Liver (tissue), 9 donors: ENCODE measurements around the gene TMEM8B. TPM values are rescaled to one million over a fixed set of nuclear protein-coding genes. Genes with fewer than 3 reads are reported as not detected.

Source experiments
- DNase-seq: peaks from one replicate; pipeline ENCODE4 v3.0.0-alpha.2; 2017; ENCODE audit warnings: low spot score
- H3K27ac ChIP-seq, 2 donors: one replicate each; pipeline ENCODE4 v1.7.0; 2013; ENCODE audit warnings: inconsistent platforms in 2 of 2, low read length in 2 of 2, control low read depth in 1 of 2, low read depth in 1 of 2, mild to moderate bottlenecking in 1 of 2
- H3K27me3 ChIP-seq, 4 donors: one replicate each; pipeline versions ENCODE4 v1.6.1 to v1.7.0; 2013; ENCODE audit warnings: low read length in 3 of 4, inconsistent platforms in 1 of 4, mild to moderate bottlenecking in 1 of 4, moderate library complexity in 1 of 4; ENCODE audit not compliant: control insufficient read depth in 4 of 4, insufficient read depth in 4 of 4
- H3K36me3 ChIP-seq, 4 donors: one replicate each; pipeline versions ENCODE4 v1.6.1 to v1.7.0; 2013; ENCODE audit warnings: low read length in 3 of 4, mild to moderate bottlenecking in 3 of 4, low read depth in 1 of 4, moderate library complexity in 1 of 4; ENCODE audit not compliant: control insufficient read depth in 4 of 4, insufficient read depth in 3 of 4
- H3K4me1 ChIP-seq, 4 donors: one replicate each; pipeline versions ENCODE4 v1.6.1 to v1.7.0; 2013; ENCODE audit warnings: low read length in 3 of 4, mild to moderate bottlenecking in 3 of 4, moderate library complexity in 1 of 4; ENCODE audit not compliant: control insufficient read depth in 4 of 4, insufficient read depth in 4 of 4
- H3K4me3 ChIP-seq, 3 donors: one replicate each; pipeline versions ENCODE4 v1.6.1 to v1.7.0; 2013; ENCODE audit warnings: low read length in 3 of 3, control low read depth in 1 of 3, low read depth in 1 of 3, mild to moderate bottlenecking in 1 of 3
- H3K9ac ChIP-seq, 2 donors: one replicate each; pipeline ENCODE4 v1.7.0; 2013; ENCODE audit warnings: low read length in 2 of 2, mild to moderate bottlenecking in 2 of 2, moderate library complexity in 2 of 2, control low read depth in 1 of 2, low read depth in 1 of 2
- H3K9me3 ChIP-seq, 4 donors: one replicate each; pipeline versions ENCODE4 v1.6.1 to v1.7.0; 2013; ENCODE audit warnings: low read length in 3 of 4; ENCODE audit not compliant: control insufficient read depth in 4 of 4
- ATF3 ChIP-seq: IDR thresholded peaks from 2 replicates; pipeline ENCODE4 v1.6.1; 2016; ENCODE audit warnings: antibody characterized with exemption
- EGR1 ChIP-seq, 2 donors: IDR thresholded peaks; 2 replicates each; pipeline ENCODE4 v1.6.1; 2016 to 2018; ENCODE audit warnings: antibody characterized with exemption in 2 of 2, low read depth in 2 of 2
- FOXA1 ChIP-seq: IDR thresholded peaks from 2 replicates; pipeline ENCODE4 v1.6.1; 2016; ENCODE audit warnings: antibody characterized with exemption
- GABPA ChIP-seq, 2 donors: IDR thresholded peaks in 1 of 2; conservative IDR thresholded peaks in 1 of 2; 2 replicates each; pipeline ENCODE4 v1.6.1; 2016; ENCODE audit warnings: antibody characterized with exemption in 2 of 2, mild to moderate bottlenecking in 1 of 2, moderate library complexity in 1 of 2
- HNF4A ChIP-seq, 2 donors: conservative IDR thresholded peaks; 2 replicates each; pipeline ENCODE4 v1.6.1; 2016; ENCODE audit warnings: antibody characterized with exemption in 2 of 2, mild to moderate bottlenecking in 2 of 2
- HNF4G ChIP-seq: IDR thresholded peaks from 2 replicates; pipeline ENCODE4 v1.6.1; 2016; ENCODE audit warnings: antibody characterized with exemption
- JUND ChIP-seq, 2 donors: IDR thresholded peaks; 2 replicates each; pipeline ENCODE4 v1.6.1; 2016; ENCODE audit warnings: antibody characterized with exemption in 2 of 2
- MAX ChIP-seq: IDR thresholded peaks from 2 replicates; pipeline ENCODE4 v1.6.1; 2016; ENCODE audit warnings: antibody characterized with exemption
- NR2F2 ChIP-seq: IDR thresholded peaks from 2 replicates; pipeline ENCODE4 v1.6.1; 2016; ENCODE audit warnings: antibody characterized with exemption
- RAD21 ChIP-seq, 2 donors: IDR thresholded peaks; 2 replicates each; pipeline ENCODE4 v1.6.1; 2016; ENCODE audit warnings: antibody characterized with exemption in 2 of 2, mild to moderate bottlenecking in 2 of 2
- REST ChIP-seq: IDR thresholded peaks from 2 replicates; pipeline ENCODE4 v1.6.1; 2016; ENCODE audit warnings: antibody characterized with exemption, mild to moderate bottlenecking
- RXRA ChIP-seq, 2 donors: IDR thresholded peaks; 2 replicates each; pipeline ENCODE4 v1.6.1; 2017 to 2018; ENCODE audit warnings: antibody characterized with exemption in 2 of 2, mild to moderate bottlenecking in 1 of 2
- SP1 ChIP-seq: IDR thresholded peaks from 2 replicates; pipeline ENCODE4 v1.6.1; 2018; ENCODE audit warnings: antibody characterized with exemption, mild to moderate bottlenecking
- TAF1 ChIP-seq: conservative IDR thresholded peaks from 2 replicates; pipeline ENCODE4 v1.6.1; 2016; ENCODE audit warnings: antibody characterized with exemption, mild to moderate bottlenecking
- YY1 ChIP-seq: IDR thresholded peaks from 2 replicates; pipeline ENCODE4 v1.6.1; 2016; ENCODE audit warnings: antibody characterized with exemption, mild to moderate bottlenecking
- WGBS: extraction: QIAGEN DNeasy Blood & Tissue Kit; methylation state at CpG from one replicate; pipeline ENCODE4 v1.1.7; 2013; 5-methylcytosine and 5-hydroxymethylcytosine counted together
- polyA plus RNA-seq, 2 donors: library from polyadenylated mRNA; stranded (reverse) in 1 of 2; unstranded in 1 of 2; fragments of 200-250 nt in 1 of 2; fragments of >200 nt in 1 of 2; fragmentation: Nextera tagmentation in 1 of 2; extraction: Ambion mirVana in 1 of 2; gene quantifications; one replicate each; pipeline versions ENCODE4 v1.2.1 to v1.2.3, GENCODE V29; 2013 to 2015
- total RNA-seq, 2 donors: library from RNA; depleted of rRNA; stranded (reverse); fragments of >200 nt; gene quantifications; one replicate each; pipeline ENCODE4 v1.2.3, GENCODE V29; 2014
- TF ChIP-seq, protein P1 (sequence below): fragments of 150-350 bp; IDR thresholded peaks from 2 replicates; pipeline ENCODE4 v1.5.1; 2017; ENCODE audit warnings: improper control_type of control experiment, low read depth, low read length; ENCODE audit not compliant: missing input control
- TF ChIP-seq, protein P2 (sequence below): IDR thresholded peaks from 2 replicates; pipeline ENCODE4 v1.6.1; 2016; ENCODE audit warnings: antibody characterized with exemption
- donor health status: healthy.
- donor health status: healthy.
- donor health status: healthy.
- donor health status: healthy.
- donor health status: healthy.

Gene TMEM8B
- total and polyA plus RNA-seq, 4 donors: 1.1 to 5.4 (median 2.7) TPM

GRCh38 chr9:35808433-35808832 lies 20.6 kb upstream of the TMEM8B start:
- DNase-seq: no peak
- peaks cover 0 to 24% (median 12%) of the 10 kb centered on the region in 4 donors for H3K36me3 ChIP-seq

GRCh38 chr9:35810122-35810521 lies 18.9 kb upstream of the TMEM8B start:
- Histone ChIP-seq H3K4me1 (peaks cover 16 to 36% (median 32%) of the 10 kb centered on the region in 4 donors), H3K36me3 (peaks cover 0 to 24% (median 12%) of the 10 kb centered on the region in 4 donors), H3K27me3 (no peaks in the 10 kb centered on the region), H3K9ac (no peak overlapping the region), H3K4me3 (no peak overlapping the region), H3K9me3 (no peaks in the 10 kb centered on the region), H3K27ac (no peak overlapping the region)
- no peak for DNase-seq
- TF ChIP-seq FOXA1: no peak
- TF ChIP-seq HNF4A (conservative IDR thresholded peaks at IDR 0.05): no peak
- no peak for TF ChIP-seq NR2F2
- no peak for TF ChIP-seq EGR1 (IDR thresholded peaks at IDR 0.05; ENCODE audit: low read depth in 2 of 2)
- TF ChIP-seq RXRA (IDR thresholded peaks at IDR 0.05): no peak
- TF ChIP-seq MAX: no peak
- no peak for TF ChIP-seq HNF4G
- TF ChIP-seq REST: no peak
- no peak for TF ChIP-seq SP1
- TF ChIP-seq, protein P1, sequence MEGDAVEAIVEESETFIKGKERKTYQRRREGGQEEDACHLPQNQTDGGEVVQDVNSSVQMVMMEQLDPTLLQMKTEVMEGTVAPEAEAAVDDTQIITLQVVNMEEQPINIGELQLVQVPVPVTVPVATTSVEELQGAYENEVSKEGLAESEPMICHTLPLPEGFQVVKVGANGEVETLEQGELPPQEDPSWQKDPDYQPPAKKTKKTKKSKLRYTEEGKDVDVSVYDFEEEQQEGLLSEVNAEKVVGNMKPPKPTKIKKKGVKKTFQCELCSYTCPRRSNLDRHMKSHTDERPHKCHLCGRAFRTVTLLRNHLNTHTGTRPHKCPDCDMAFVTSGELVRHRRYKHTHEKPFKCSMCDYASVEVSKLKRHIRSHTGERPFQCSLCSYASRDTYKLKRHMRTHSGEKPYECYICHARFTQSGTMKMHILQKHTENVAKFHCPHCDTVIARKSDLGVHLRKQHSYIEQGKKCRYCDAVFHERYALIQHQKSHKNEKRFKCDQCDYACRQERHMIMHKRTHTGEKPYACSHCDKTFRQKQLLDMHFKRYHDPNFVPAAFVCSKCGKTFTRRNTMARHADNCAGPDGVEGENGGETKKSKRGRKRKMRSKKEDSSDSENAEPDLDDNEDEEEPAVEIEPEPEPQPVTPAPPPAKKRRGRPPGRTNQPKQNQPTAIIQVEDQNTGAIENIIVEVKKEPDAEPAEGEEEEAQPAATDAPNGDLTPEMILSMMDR: no peak
- no peak for TF ChIP-seq TAF1
- TF ChIP-seq, protein P2, sequence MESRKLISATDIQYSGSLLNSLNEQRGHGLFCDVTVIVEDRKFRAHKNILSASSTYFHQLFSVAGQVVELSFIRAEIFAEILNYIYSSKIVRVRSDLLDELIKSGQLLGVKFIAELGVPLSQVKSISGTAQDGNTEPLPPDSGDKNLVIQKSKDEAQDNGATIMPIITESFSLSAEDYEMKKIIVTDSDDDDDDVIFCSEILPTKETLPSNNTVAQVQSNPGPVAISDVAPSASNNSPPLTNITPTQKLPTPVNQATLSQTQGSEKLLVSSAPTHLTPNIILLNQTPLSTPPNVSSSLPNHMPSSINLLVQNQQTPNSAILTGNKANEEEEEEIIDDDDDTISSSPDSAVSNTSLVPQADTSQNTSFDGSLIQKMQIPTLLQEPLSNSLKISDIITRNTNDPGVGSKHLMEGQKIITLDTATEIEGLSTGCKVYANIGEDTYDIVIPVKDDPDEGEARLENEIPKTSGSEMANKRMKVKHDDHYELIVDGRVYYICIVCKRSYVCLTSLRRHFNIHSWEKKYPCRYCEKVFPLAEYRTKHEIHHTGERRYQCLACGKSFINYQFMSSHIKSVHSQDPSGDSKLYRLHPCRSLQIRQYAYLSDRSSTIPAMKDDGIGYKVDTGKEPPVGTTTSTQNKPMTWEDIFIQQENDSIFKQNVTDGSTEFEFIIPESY: no peak
- TF ChIP-seq JUND (IDR thresholded peaks at IDR 0.05): no peak
- TF ChIP-seq RAD21 (IDR thresholded peaks at IDR 0.05): no peak
- TF ChIP-seq GABPA (IDR thresholded peaks at IDR 0.05 in 1 of 2, conservative IDR thresholded peaks at IDR 0.05 in 1 of 2): no peak
- no peak for TF ChIP-seq ATF3
- TF ChIP-seq YY1: no peak
- 95% methylated on average over 7 of the region's 7 CpGs for WGBS

More at GRCh38 chr9:35808433-35808832, 20.6 kb upstream of the TMEM8B start:
- Histone ChIP-seq H3K9ac (no peak overlapping the region), H3K27me3 (no peaks in the 10 kb centered on the region), H3K4me3 (no peak overlapping the region), H3K9me3 (no peaks in the 10 kb centered on the region), H3K4me1 (peaks cover 12 to 26% (median 24%) of the 10 kb centered on the region in 4 donors), H3K27ac (no peak overlapping the region)
- TF ChIP-seq TAF1 (no peak), GABPA (IDR thresholded peaks at IDR 0.05 in 1 of 2, conservative IDR thresholded peaks at IDR 0.05 in 1 of 2) (no peak), NR2F2 (no peak), JUND (IDR thresholded peaks at IDR 0.05) (no peak), RAD21 (IDR thresholded peaks at IDR 0.05) (no peak), RXRA (IDR thresholded peaks at IDR 0.05) (no peak)
- TF ChIP-seq, protein P2: no peak
- 96% methylated on average over 9 of the region's 9 CpGs for whole genome bisulfite sequencing
